HCT116 (cell line): ENCODE data around the gene DENND4A. TPM values are rescaled to one million over a fixed set of nuclear protein-coding genes. Genes with fewer than 3 reads are reported as not detected.

ENCODE experiments used
- ATAC-seq: fragments of 200-7000 bp; cut with Tn5 transposase; 2 replicates; pipeline ENCODE4 v1.9.1; 2020; ENCODE audit warnings: mild to moderate bottlenecking, moderate library complexity
- BruUV-seq: library from RNA; stranded (reverse); fragments of 400-500 nt; replicated peaks from 2 replicates; lab custom pipeline; 2021; lab: Mats Ljungman, UMichigan
- CTCF ChIA-PET: fragments of 300-600 bp; sonication (Branson Sonifier 250); formaldehyde crosslinking; loops from one replicate; lab custom pipeline; 2021; ENCODE audit warnings: antibody characterized with exemption; lab: Charles Lee
- POLR2A ChIA-PET: fragments of 300-600, 350-600 bp; sonication (Branson Sonifier 250); formaldehyde crosslinking; loops from one replicate; lab custom pipeline; 2021; ENCODE audit warnings: antibody characterized with exemption; lab: Charles Lee
- RAD21 ChIA-PET, 2 experiments: fragments of 300-600 bp; sonication (Branson Sonifier 250); formaldehyde crosslinking; loops; one replicate each; lab custom pipeline; 2023; ENCODE audit warnings: low total read pairs in 2 of 2; ENCODE audit not compliant: uncharacterized antibody in 2 of 2, unreplicated experiment in 2 of 2, low non-redundant PET in 1 of 2; lab: Charles Lee
- DNase-seq: peaks from one replicate; pipeline ENCODE4 v3.0.0-alpha.2; 2010; ENCODE audit warnings: low read depth, low spot score
- H2AFZ ChIP-seq: fragments of 200-600 bp; shearing (Covaris generic), sonication (generic); 2 replicates; pipeline ENCODE4 v1.6.1; 2017; ENCODE audit warnings: low read depth, mixed run types, mixed read lengths, antibody characterized with exemption, low read length; ENCODE audit not compliant: poor library complexity, severe bottlenecking
- H3K27ac ChIP-seq: 2 replicates; pipeline ENCODE4 v1.5.1; 2012; ENCODE audit warnings: low read depth, low read length
- H3K27me3 ChIP-seq: fragments of 200-600 bp; sonication (generic); 2 replicates; pipeline ENCODE4 v1.6.1; 2016; ENCODE audit warnings: mixed run types, low read length, mixed read lengths; ENCODE audit not compliant: insufficient read depth
- H3K36me3 ChIP-seq, 2 experiments: fragments of 200-500 bp in 1 of 2; fragments of 200-600 bp in 1 of 2; sonication (Bioruptor generic) in 1 of 2; sonication (generic) in 1 of 2; 2 replicates each; pipeline versions ENCODE4 v1.5.1 to v1.6.1; 2014 to 2016; ENCODE audit warnings: low read length in 2 of 2, inconsistent platforms in 1 of 2, mixed read lengths in 1 of 2, mixed run types in 1 of 2; ENCODE audit not compliant: insufficient read depth in 2 of 2, control insufficient read depth in 1 of 2
- H3K4me1 ChIP-seq, 2 experiments: fragments of 200-600 bp in 1 of 2; sonication (generic) in 1 of 2; 2 replicates each; pipeline versions ENCODE4 v1.5.1 to v1.6.1; 2012 to 2017; ENCODE audit warnings: low read length in 2 of 2, inconsistent platforms in 1 of 2, mild to moderate bottlenecking in 1 of 2, mixed read lengths in 1 of 2, mixed run types in 1 of 2, moderate library complexity in 1 of 2; ENCODE audit not compliant: insufficient read depth in 2 of 2, control insufficient read depth in 1 of 2
- H3K4me2 ChIP-seq: fragments of 200-600 bp; sonication (generic); 2 replicates; pipeline ENCODE4 v1.6.1; 2017; ENCODE audit warnings: mixed run types, low read length, mixed read lengths
- H3K4me3 ChIP-seq, 2 experiments: fragments of 200-600 bp in 1 of 2; sonication (generic) in 1 of 2; replicated peaks in 1 of 2; 2 replicates each; pipeline ENCODE4 v1.5.1; 2011 to 2016; ENCODE audit warnings: low read length in 2 of 2, control low read depth in 1 of 2, low read depth in 1 of 2, mild to moderate bottlenecking in 1 of 2, mixed read lengths in 1 of 2, mixed run types in 1 of 2
- H3K79me2 ChIP-seq: fragments of 200-600 bp; sonication (generic); 2 replicates; pipeline ENCODE4 v1.6.1; 2017; ENCODE audit warnings: mild to moderate bottlenecking, mixed run types, low read length, moderate library complexity, mixed read lengths; ENCODE audit not compliant: insufficient read depth
- H3K9ac ChIP-seq: fragments of 200-600 bp; sonication (generic); 2 replicates; pipeline ENCODE4 v1.6.1; 2016; ENCODE audit warnings: low read length, mixed read lengths
- H3K9me2 ChIP-seq: fragments of 200-600 bp; sonication (generic), shearing (Covaris generic); 2 replicates; pipeline ENCODE4 v1.6.1; 2017; ENCODE audit warnings: mixed run types, mild to moderate bottlenecking, moderate library complexity; ENCODE audit not compliant: insufficient read depth
- H3K9me3 ChIP-seq, 2 experiments: fragments of 200-500 bp in 1 of 2; fragments of 200-600 bp in 1 of 2; sonication (Bioruptor generic) in 1 of 2; sonication (generic) in 1 of 2; 2 replicates each; pipeline ENCODE4 v1.6.1; 2014 to 2017; ENCODE audit warnings: low read length in 2 of 2, mixed read lengths in 2 of 2, inconsistent platforms in 1 of 2, low read depth in 1 of 2, mild to moderate bottlenecking in 1 of 2, mixed run types in 1 of 2, moderate library complexity in 1 of 2; ENCODE audit not compliant: control insufficient read depth in 1 of 2, insufficient read depth in 1 of 2
- H4K20me1 ChIP-seq: fragments of 200-600 bp; sonication (generic), shearing (Covaris generic); 2 replicates; pipeline ENCODE4 v1.6.1; 2017; ENCODE audit warnings: mixed run types, mild to moderate bottlenecking, moderate library complexity; ENCODE audit not compliant: insufficient read depth
- CBX3 ChIP-seq: IDR thresholded peaks from 2 replicates; pipeline ENCODE4 v1.6.1; 2012; ENCODE audit warnings: low read depth
- CEBPB ChIP-seq: IDR thresholded peaks from 2 replicates; pipeline ENCODE4 v1.6.1; 2012; ENCODE audit warnings: low read depth
- EZH2phosphoT487 ChIP-seq: fragments of 200-600 bp; IDR thresholded peaks from 2 replicates; pipeline ENCODE4 v1.6.1; 2018; ENCODE audit warnings: antibody characterized with exemption, borderline replicate concordance
- POLR2AphosphoS5 ChIP-seq: IDR thresholded peaks from 2 replicates; pipeline ENCODE4 v1.6.1; 2011; ENCODE audit warnings: mild to moderate bottlenecking, low read depth, low read length, moderate library complexity
- SP1 ChIP-seq: IDR thresholded peaks from 2 replicates; pipeline ENCODE4 v1.6.1; 2012; ENCODE audit warnings: low read depth
- SRF ChIP-seq: IDR thresholded peaks from 2 replicates; pipeline ENCODE4 v1.6.1; 2012; ENCODE audit warnings: low read depth
- ZFX ChIP-seq: fragments of 450-650 bp; IDR thresholded peaks from 2 replicates; pipeline ENCODE4 v1.6.1; 2017
- intact Hi-C: fragments of 100-400 bp; cut with micrococcal nuclease; formaldehyde crosslinking; loops from 2 replicates; pipeline ENCODE4 v1.10.0; 2022
- total RNA-seq: library from RNA; stranded (reverse); gene quantifications from one replicate; pipeline ENCODE4 v1.2.1, GENCODE V29; 2021; ENCODE audit not compliant: unreplicated experiment
- TF ChIP-seq, protein P1 (sequence below): IDR thresholded peaks from 2 replicates; pipeline ENCODE4 v1.6.1; 2011; ENCODE audit warnings: mild to moderate bottlenecking, low read length, moderate library complexity; ENCODE audit not compliant: insufficient replicate concordance; ENCODE audit errors: extremely low read depth

DENND4A gene
- total RNA-seq, 1 experiment from 2014 or later: 9.1 TPM

GRCh38 chr15:65655457-65655856 is 136.6 kb downstream of the DENND4A start:
- no TSS peak for BruUV-seq
- no peak for ATAC-seq
- peaks cover 3 to 26% of the 10 kb centered on the region in 2 experiments; a peak in 3 of 4 replicates for H3K4me1 ChIP-seq
- no peak overlapping the region for H3K27ac ChIP-seq
- RAD21 ChIA-PET: interaction anchor here in 1 of 2 experiments (0.6 kb wide), 1 partner anchor 140 kb away, joined by 3 read pairs; no protein-coding TSS in a partner anchor
- DNase-seq: no peak
- 0 out of 2 replicates have a peak overlapping the region, but pooled peaks have one; percentile 0 for H3K4me2 ChIP-seq
- no peaks in the 10 kb centered on the region for H3K9me3 ChIP-seq
- no peaks in the 10 kb centered on the region for H4K20me1 ChIP-seq
- no peak overlapping the region for H3K4me3 ChIP-seq
- H3K79me2 ChIP-seq: no peaks in the 10 kb centered on the region
- CTCF ChIA-PET: no interaction called here
- H3K9me2 ChIP-seq: no peaks in the 10 kb centered on the region
- TF ChIP-seq POLR2AphosphoS5 (no peak), SP1 (no peak), SRF (no peak), CEBPB (no peak), EZH2phosphoT487 (no peak), ZFX (no peak), CBX3 (no peak)
- TF ChIP-seq, protein P1, sequence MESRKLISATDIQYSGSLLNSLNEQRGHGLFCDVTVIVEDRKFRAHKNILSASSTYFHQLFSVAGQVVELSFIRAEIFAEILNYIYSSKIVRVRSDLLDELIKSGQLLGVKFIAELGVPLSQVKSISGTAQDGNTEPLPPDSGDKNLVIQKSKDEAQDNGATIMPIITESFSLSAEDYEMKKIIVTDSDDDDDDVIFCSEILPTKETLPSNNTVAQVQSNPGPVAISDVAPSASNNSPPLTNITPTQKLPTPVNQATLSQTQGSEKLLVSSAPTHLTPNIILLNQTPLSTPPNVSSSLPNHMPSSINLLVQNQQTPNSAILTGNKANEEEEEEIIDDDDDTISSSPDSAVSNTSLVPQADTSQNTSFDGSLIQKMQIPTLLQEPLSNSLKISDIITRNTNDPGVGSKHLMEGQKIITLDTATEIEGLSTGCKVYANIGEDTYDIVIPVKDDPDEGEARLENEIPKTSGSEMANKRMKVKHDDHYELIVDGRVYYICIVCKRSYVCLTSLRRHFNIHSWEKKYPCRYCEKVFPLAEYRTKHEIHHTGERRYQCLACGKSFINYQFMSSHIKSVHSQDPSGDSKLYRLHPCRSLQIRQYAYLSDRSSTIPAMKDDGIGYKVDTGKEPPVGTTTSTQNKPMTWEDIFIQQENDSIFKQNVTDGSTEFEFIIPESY: no peak
- H3K27me3 ChIP-seq: no peaks in the 10 kb centered on the region
- H3K9ac ChIP-seq: no peak overlapping the region
- H2AFZ ChIP-seq: no peak overlapping the region
- H3K36me3 ChIP-seq: no peaks in the 10 kb centered on the region
- POLR2A ChIA-PET: no interaction called here
- intact Hi-C loops: no loop called here

- H3K4me3 ChIP-seq: no peak overlapping the region
- intact Hi-C loops: no loop called here
- no peak for TF ChIP-seq CBX3
- ChIA-PET RAD21 (no interaction called here), CTCF (no interaction called here), POLR2A (no interaction called here)
- ATAC-seq: no peak
- no peaks in the 10 kb centered on the region for H3K79me2 ChIP-seq
- no peaks in the 10 kb centered on the region for H3K9me3 ChIP-seq
- no peak overlapping the region for H3K9ac ChIP-seq
- peaks cover 3 to 26% of the 10 kb centered on the region in 2 experiments; a peak in 3 of 4 replicates for H3K4me1 ChIP-seq
- H3K36me3 ChIP-seq: no peaks in the 10 kb centered on the region
- TSS peak; percentile 41 for BruUV-seq
- no peak overlapping the region for H3K27ac ChIP-seq
- H2AFZ ChIP-seq: no peak overlapping the region
- no peak for DNase-seq
- no peaks in the 10 kb centered on the region for H3K9me2 ChIP-seq
- no peaks in the 10 kb centered on the region for H4K20me1 ChIP-seq
- 0 out of 2 replicates have a peak overlapping the region, but pooled peaks have one; percentile 0 for H3K4me2 ChIP-seq
- no peaks in the 10 kb centered on the region for H3K27me3 ChIP-seq
These were observed 137.1 kb downstream of the DENND4A start for GRCh38 chr15:65655026-65655425.
